ENCODE data around the gene KIAA1549. TPM values are rescaled to one million over a fixed set of nuclear protein-coding genes. Genes with fewer than 3 reads are reported as not detected.
A peak's percentile ranks its signal among the peaks of the same experiment; 100 is the strongest.
"Not testable (repeated sequence)": the region's sequence is repeated elsewhere in the genome, so short reads cannot be mapped to it uniquely, and the experiment has no call there.

The KIAA1549 gene
- total RNA-seq, 1 donor from 2014 or later = 28.4 TPM

DNA sequence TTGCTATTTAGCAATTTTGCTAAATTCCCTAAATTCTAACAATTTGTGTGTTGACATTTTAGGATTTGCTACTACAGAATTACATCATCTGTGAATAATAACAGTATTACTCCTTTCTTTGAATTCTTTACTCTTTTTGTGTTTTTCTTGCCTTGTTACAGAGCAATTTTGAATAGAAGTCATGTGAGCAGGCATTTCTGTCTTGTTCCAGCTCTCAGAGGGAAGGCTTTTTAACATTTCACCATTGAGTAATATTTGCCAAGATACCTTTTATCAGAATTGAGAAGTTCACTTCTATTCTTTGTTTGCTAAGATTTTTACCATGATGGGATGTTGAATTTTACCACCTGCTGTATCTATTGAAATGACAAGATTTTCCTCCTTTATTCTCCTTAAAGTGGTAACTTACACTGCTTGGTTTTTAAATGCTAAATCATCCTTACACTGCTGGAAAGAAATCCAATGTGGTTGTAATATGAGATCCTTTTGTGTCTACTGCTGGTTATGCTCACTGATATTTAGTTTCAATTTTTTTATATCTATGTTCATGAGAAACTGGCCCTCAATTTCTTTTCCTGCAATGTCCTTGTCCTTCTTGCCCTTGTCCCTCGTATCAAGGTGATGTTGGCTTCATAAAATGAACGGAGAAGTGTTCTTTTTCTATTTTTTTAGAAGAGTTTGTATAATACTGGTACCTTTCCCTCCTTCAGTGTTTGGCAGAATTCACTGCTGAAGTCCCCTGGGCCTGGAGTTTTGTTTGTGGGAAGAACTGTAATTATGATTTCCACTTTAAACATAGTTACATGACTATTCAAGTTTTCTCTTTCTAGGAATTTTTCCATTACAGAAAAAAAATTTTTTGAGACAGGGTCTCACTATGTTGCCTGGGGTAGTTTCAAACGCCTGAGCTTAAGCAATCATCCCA lies 132.9 kb downstream of the KIAA1549 start:
- no peak for DNase-seq

DNA sequence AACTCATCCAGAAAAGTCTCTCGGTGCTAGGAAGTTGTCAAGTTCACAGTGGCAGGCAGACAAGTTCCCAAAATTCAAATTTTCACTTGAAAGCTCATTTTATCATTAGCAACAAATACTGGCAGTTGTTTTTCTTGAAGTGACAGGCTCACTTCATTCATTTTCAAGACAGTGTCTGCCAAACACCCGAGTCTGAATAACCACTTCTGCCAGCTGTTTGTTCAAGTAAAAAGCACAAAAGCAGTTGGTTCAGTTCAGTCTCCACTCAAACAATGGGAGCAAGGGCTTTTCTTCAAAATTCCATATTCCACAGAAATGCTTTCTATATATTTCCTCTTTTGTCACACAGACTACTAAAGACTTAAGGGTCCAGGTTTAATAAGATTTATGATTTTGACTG lies 135.5 kb downstream of the KIAA1549 start:
- no peak for DNase-seq

DNA sequence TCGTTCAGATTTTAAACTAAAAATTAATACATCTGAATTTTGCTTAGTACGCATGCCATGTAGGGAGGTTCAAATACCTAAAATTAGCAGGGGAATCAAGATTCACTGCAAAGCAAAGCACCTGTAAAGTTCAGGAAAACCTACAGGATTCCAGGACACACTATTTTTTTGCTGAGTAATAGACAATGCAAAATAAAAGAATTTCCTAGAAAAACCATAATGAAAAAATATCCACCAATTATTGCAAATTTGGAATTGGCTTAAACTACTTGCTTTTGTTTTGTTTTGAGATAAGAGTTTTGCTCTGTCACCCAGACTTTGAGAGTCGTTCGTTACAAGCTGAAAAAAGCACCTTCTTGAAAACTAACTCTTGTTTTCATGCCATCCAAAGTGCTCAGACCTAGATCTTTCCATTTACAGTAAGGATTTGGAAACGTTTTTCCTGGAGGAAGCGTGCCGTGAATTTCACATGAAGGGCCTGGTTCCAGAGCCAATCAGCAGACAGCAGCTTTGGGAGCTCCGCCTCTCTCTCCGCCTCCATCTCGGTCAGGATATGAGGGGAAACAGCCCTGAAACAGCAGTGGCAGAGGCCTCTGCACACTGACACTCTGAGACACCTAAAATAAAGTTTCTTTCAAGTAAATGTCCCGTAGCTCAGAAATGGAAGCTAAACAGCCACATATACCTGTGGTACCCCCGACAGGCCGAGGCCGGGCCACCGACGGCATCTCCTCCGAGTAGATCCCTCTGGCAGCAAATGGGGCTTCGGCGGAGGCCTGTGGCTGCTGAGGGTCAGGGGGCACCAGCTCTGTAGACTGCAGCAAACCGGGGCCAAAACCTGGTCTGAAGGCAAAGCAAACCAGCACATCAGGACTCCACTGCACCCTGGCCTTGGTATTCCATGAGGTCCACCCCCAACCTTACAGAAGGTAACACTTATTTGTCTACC lies 137.3 kb downstream of the KIAA1549 start:
- DNase-seq = no peak

DNA sequence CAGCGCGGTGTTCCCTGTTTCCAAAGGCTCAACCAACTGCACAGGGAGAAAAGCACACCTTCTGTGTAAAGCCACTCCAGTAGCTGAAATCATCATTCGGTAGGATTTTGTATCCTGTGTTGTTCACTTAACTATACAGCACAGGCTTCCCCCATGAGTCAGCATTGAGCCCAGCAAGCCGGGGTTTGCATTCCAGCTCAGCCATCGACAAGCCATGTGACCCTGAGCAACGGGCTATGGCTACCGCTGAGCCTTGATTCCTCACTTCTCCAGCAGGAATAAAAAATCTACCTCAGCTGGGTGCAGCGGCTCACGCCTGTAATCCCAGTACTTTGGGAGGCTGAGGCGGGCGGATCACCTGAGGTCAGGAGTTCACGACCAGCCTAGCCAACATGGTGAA lies 139.1 kb downstream of the KIAA1549 start:
- no peak for DNase-seq

DNA sequence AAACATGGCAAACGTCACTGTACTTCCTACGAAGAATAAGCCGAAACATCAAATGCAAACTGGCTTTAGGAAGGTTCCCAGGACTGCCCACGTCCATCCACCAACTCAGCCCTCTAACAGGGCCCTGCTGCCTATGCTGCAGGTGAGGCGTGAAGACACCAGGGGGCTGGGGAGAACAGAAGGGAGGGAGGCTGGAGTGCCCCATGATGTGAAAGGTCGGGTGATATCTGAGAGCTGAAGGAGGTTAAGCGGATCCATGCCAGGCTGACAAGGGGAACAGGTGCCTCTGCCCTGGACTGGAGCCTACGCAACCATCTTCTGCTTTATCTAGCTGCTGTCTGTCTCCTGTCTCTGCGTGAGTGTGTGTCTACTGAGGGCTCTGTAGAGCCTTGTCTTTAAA lies 143.0 kb downstream of the KIAA1549 start:
- no peak for DNase-seq

DNA sequence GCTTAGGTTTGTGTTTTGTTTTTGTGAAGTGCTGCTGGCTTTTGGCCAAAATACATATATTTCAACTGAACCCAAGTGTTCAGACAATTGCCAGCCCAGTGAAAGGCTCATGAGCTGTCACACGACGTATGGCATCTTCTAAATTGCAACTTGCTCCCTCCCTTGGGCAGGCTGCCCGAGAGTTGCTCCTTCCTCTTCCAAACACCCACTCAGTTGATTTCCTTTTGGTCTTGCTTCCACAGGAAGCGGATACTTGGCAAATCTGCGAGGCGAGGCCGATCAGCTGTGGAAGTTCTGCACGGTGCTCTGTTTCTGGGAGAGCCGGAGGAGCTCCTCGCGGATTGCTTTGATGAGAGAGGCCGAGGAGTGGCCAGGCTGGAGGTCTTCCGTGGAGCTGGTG lies 143.6 kb downstream of the KIAA1549 start:
- peak; percentile 2 for DNase-seq

DNA sequence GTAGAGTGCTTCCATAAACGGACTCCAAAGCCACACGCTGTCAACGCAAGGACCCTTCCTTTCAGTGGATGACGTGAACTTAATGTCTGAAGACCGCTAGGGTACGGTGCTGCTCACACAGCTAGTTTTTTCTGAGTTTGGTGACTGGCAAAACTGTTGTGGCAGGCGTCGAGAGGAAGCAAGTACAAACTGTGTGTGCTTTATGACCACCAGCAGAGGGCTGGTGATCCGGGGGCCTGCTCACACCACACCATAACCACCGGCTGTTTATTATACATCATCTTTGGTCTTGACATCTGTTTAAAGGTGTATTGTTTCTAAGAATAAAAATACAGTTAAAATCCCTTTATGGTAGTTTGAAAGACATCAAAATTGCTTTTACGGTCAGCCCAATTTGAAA lies 146.1 kb downstream of the KIAA1549 start:
- DNase-seq = no peak

DNA sequence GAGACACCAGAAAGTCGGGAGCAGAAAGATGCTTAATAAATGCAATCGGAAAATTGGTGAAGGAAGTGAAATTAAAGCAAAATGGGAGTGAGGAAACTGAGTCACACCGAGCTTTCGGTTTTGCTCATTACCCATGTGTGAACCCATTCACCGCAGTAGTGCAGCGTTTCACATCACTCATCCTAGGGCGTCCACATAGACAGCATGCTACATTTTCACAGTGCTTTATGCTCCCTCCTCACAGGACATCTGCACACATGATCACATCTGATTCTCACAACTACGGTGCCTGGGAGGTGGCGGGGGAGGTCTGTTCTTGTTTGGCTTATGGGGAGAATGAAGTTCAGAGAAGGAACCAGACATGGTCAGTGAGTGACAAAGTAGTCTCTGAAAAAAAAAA lies 146.6 kb downstream of the KIAA1549 start:
- DNase-seq = no peak

DNA sequence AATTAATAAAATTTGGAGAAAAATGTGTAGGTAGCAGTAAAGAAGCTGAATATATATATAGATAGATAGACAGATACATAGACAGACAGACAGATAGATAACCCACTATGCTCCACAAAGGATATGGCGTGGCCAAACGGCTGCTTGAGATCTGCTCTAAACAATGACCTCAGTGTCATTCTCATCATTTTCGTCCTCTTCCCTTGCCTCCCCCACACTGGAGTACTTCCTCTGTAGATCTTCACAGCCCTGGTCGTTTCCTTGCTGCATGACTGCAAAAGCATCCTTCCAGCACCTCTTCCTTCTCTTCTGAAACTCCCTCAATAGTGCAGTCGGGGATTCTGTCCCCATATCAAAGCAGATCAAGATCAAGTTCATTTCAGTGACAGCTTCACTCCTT lies 147.6 kb downstream of the KIAA1549 start:
- DNase-seq = no peak

DNA sequence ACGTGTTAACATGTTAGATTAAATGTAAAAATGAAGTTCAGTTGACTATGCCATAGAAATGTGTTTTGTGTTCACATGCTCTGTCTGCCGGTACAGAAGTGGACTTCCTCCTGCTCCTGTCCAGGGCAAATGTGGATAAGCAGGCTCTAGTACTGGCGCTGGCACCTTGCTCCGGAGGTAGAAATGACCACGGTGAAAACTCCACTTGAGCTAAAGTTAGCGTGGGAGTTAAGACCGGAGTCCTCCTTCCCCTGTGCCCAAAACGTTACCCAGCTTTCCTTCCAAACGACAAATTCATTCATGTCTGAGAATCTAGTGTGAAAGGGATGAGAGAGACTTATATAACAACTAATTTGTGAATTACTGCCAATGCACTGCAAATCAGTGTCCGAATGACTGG lies 148.2 kb downstream of the KIAA1549 start:
- no peak for DNase-seq

DNA sequence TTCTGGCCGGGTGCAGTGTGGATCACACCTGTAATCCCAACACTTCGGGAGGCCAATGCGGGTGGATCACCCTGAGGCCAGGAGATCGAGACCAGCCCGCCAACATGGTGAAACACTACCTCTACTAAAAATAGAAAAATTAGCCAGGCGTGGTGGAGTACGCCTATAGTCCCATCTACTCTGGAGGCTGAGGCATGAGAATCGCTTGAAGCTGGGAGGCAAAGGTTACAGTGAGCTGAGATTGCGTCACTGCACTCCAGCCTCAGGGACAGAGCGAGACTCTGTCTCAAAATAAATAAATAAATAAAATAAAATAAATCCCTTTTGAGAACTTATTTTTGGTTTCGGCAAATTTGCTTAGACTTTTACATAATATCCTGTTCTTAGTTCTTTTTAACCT lies 151.9 kb downstream of the KIAA1549 start:
- DNase-seq = no peak

DNA sequence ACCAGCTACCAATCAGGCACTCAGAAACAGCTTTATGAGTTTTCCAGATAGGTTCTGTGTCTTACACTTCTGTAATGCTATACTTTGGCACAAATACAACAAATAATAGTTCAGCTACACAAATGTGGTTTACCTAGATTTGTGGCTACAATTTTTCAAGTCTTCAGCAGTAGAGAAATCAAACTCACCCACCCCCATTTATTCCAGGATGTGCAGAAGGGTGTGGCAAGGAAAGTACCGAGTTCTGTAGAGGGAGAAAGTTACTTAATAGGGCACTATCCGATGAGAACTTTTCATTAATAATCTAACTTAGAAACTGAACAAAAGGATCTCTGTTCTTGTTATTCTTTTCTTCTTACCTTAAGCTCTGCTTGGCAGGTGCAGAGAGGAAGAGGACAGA lies 152.9 kb downstream of the KIAA1549 start:
- DNase-seq = no peak

DNA sequence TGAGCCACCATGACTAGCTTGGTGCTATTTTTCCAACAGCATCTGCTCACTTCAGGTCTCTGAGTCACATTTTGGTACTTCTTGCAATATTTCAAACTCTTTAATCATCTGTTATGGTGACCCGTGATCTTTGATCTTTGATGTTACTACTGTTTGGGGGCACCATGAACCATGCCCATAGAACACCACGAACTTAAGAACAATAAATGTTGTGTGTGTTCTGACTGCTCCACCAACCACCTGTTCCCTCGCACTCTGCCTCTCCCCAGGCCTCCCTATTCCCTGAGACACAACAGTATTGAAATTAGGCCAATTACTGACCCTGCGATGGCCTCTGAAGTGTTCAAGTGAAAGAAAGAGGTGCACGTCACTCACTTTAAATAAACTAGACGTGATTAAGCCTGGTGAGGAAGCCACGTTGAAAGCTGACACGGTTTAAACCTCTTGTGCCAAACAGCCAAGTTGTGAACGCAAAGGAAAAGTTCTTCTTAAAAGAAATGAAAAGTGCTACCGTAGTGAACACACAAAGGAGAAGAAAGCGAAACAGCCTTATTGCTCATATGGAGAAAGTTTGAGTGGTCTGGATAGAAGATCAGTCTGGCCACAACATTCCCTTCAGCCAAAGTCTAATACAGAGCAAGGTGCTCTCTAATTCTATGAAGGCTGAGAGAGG lies 156.0 kb downstream of the KIAA1549 start:
- DNase-seq = no peak

DNA sequence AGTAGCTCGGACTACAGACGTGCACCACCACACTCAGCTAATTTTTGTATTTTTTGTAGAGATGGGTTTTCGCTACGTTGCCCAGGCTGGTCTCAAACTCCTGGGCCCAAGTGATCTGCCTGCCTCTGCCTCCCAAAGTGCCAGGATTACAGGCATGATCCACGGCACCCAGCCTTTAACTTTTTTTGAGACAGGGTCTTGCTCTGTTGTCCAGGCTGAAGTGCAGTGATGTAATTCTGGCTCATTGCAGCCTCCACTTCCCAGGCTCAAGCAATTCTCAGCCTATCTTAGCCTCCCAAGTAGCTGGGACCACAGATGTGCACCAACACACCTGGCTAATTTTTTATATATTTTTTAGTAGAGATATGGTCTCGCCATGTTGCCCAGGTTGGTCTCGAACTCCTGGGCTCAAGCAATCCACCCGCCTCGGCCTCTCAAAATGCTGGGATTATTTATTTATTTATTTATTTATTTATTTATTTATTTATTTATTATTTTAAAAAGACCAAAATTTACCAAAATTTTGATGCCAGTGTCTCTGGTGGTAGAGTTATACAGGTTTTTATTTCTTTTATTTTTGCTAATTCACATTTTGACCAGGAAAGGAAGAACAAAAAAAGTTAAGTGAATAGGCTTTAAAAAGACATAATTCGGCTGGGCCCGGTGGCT lies 158.2 kb downstream of the KIAA1549 start:
- no peak for DNase-seq

DNA sequence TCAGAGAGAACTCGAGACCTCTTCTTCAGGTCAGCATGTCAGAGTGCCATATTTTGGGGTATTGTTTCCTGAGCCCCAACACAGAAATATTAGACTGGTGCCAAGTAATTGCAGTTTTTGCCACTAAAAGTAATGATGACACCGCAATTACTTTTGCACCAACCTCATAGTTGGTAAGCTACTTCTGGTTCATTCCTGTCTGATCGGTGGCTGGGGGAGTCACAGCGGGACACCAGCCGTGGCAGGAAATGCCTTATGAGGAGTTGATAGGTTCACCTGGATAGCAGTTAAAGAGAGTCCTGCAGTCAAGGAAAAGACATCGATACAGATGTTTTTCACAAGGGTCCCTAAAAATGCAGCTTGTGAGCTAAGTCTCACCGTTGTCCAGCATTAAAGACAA lies 159.3 kb downstream of the KIAA1549 start:
- DNase-seq = no peak

DNA sequence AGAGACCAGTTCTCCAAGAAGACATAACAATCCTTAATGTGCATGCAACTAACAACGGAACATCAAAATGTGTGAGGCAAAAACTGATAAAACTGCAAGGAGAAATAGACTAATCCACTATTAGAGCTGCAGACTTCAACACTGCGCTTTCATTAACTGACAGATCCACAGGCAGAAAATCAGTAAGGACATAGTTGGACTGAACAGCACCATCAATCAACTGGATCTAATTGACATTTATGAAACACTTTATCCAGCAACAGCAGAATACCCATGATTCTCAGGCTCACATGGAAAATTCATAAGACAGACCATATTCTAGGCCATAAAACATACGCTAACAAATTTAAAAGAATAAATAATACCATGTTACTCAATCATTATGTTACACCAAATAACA lies 161.6 kb downstream of the KIAA1549 start:
- DNase-seq = no peak

DNA sequence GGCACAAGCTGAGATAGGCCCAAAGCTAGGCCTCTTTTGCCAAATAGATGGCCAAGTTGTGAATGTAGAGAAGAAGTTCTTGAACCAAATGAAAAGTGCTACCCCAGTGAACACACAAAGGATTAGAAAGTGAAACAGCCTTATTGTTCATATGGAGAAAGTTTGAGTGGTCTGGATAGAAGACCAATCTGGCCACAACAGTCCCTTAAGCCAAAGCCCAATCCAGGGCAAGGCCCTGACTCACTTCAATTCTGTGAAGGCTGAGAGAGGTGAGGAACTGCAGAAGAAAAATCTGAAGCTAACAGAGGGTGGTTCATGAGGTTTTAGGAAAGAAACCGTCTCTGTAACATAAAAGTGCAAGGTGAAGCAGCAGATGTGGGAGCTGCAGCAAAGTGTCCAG lies 164.5 kb downstream of the KIAA1549 start:
- DNase-seq = no peak

DNA sequence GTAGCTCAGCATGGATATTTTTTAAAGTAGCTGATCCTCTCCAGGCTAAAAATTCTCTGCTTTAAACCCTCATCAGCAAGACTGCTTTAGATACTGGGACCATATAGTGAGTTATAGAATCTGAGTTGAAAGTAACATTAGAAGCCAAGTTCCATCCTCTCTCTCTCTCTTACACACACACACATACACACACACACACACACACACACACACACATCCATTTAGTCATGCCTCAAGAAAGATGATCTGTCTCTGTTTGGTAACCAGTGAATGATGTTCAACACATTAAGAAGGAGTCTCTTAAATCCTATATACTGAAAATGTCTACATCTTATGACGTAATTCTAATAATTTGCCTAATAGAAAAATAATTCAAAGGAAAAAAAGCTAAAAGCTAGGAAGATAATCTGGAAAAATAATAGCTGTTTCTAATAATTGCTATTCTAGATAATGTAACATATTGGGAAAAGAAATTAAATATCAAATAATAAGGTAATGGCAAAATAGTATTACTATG lies 166.3 kb downstream of the KIAA1549 start:
- DNase-seq = no peak

DNA sequence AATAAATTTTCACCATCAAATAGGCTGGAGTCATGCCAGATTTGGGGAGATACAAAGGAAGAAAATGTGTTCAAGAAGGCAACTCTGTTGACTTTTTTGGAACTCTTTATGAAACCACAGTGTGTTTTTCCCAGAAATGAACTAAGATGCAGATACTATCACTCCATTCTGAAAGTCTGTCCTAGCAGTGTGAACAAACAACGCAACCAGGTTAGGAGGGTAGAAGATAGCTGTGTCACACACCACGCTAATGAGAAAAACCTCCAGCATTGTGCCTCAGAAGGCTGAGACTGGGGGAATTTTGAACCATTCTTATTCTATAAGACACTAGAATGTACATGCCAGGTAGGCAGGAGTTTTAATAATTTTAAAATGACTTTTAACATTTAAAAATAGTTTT lies 167.2 kb downstream of the KIAA1549 start:
- DNase-seq = no peak

DNA sequence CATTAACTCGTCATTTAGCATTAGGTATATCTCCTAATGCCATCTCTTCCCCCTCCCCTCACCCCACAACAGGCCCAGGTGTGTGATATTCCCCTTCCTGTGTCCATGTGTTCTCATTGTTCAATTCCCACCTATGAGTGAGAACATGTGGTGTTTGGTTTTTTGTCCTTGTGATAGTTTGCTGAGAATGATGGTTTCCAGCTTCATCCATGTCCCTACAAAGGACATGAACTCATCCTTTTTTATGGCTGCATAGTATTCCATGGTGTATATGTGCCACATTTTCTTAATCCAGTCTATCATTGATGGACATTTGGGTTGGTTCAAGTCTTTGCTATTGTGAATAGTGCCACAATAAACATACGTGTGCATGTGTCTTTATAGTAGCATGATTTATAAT lies 169.9 kb downstream of the KIAA1549 start:
- DNase-seq = not testable (repeated sequence)

DNA sequence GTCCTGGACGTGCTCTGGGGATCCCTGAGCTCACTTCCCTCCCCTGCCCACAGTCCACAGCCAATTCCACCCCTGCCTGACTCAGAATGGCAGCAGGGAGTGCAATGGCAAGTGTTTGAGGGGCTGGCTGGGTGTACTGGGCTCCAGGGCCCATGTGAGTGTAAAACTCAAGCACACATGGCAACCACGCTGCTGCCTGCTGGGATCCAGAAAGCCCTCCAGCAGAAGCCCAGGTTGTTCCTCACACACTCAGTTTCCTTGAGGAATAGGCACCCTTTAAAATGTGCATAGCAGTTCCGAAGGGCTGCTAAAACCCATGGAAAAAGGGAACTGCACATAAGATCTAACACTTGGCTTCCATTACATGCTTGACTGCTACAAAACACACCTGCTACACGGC lies 171.8 kb downstream of the KIAA1549 start:
- DNase-seq = no peak

DNA sequence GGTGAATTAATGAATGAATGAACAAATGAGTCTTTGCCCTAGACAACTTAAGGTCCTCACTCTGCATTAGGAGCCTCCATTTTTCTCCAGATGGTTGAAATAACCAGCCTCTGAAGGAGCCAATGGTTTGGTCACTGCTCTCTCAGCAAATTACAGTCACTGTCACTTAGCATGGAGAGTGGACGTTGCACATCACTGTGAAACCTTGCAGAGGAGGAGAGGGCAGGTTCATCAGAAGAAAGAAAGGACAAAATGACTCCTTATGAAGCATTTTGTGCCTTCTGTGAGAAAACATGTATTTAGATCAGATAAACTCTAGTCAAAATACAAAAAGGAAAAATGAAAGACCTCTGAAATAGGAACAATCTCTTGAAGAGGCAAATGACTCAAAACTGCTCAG lies 176.6 kb downstream of the KIAA1549 start:
- no peak for DNase-seq
